ENCODE measurements around the gene BTN1A1.
"Not testable (repeated sequence)": the region's sequence is repeated elsewhere in the genome, so short reads cannot be mapped to it uniquely, and the experiment has no call there.

The BTN1A1 gene

GRCh38 chr6:26519359-26519758 lies 19.3 kb downstream of the BTN1A1 start:
- H3K4me3 ChIP-seq (ENCODE audit: low read depth, low read length) = no peak overlapping the region
- in situ Hi-C loops (cut with HindIII; ENCODE audit: low sequenced_read_pairs) = no loop called here
- no peak for DNase-seq (ENCODE audit: low read depth)
- no peak for TF ChIP-seq CTCF (IDR thresholded peaks at IDR 0.05; ENCODE audit: low read depth, low read length, missing control alignments)

- H3K4me3 ChIP-seq (ENCODE audit: low read depth, low read length) = peak overlapping the region; percentile 36
- no peak for DNase-seq (ENCODE audit: low read depth)
- in situ Hi-C loops (cut with HindIII; ENCODE audit: low sequenced_read_pairs) = no loop called here
- no peak for TF ChIP-seq CTCF (IDR thresholded peaks at IDR 0.05; ENCODE audit: low read depth, low read length, missing control alignments)
Observed at GRCh38 chr6:26520237-26520849, 20.2 kb downstream of the BTN1A1 start.

GRCh38 chr6:26520850-26521599 lies 20.9 kb downstream of the BTN1A1 start:
- peak overlapping the region; percentile 44 for H3K4me3 ChIP-seq (ENCODE audit: low read depth, low read length)
- in situ Hi-C loops (cut with HindIII; ENCODE audit: low sequenced_read_pairs) = no loop called here
- peak; percentile 66 for DNase-seq (ENCODE audit: low read depth)
- no peak for TF ChIP-seq CTCF (IDR thresholded peaks at IDR 0.05; ENCODE audit: low read depth, low read length, missing control alignments)

GRCh38 chr6:26521600-26522391 lies 21.7 kb downstream of the BTN1A1 start:
- H3K4me3 ChIP-seq (ENCODE audit: low read depth, low read length) = peak overlapping the region; percentile 44
- TF ChIP-seq CTCF (IDR thresholded peaks at IDR 0.05; ENCODE audit: low read depth, low read length, missing control alignments) = peak; percentile 25
- in situ Hi-C loops (cut with HindIII; ENCODE audit: low sequenced_read_pairs) = no loop called here
- no peak for DNase-seq (ENCODE audit: low read depth)

GRCh38 chr6:26522486-26523228 lies 22.6 kb downstream of the BTN1A1 start:
- in situ Hi-C loops (cut with HindIII; ENCODE audit: low sequenced_read_pairs); DNase-seq (ENCODE audit: low read depth): not testable (repeated sequence)
- peak overlapping the region; percentile 44 for H3K4me3 ChIP-seq (ENCODE audit: low read depth, low read length)

- DNase-seq (ENCODE audit: low read depth); in situ Hi-C loops (cut with HindIII; ENCODE audit: low sequenced_read_pairs); H3K4me3 ChIP-seq (ENCODE audit: low read depth, low read length): not testable (repeated sequence)
Observed at GRCh38 chr6:26524314-26524713, 24.2 kb downstream of the BTN1A1 start.

GRCh38 chr6:26524722-26525370 lies 24.7 kb downstream of the BTN1A1 start:
- TF ChIP-seq CTCF (IDR thresholded peaks at IDR 0.05; ENCODE audit: low read depth, low read length, missing control alignments) = no peak
- no peak overlapping the region for H3K4me3 ChIP-seq (ENCODE audit: low read depth, low read length)
- no peak for DNase-seq (ENCODE audit: low read depth)
- in situ Hi-C loops (cut with HindIII; ENCODE audit: low sequenced_read_pairs) = no loop called here

Measured in astrocyte of the cerebellum (primary cell).